KBM-7 (cell line): ENCODE results near the gene RAP1A.
"Not testable (repeated sequence)": the region's sequence is repeated elsewhere in the genome, so short reads cannot be mapped to it uniquely, and the experiment has no call there.

Experiments used
- DNase-seq: peaks from one replicate; pipeline ENCODE4 v3.0.0-alpha.2; 2015
- in situ Hi-C: fragments of 300-500 bp; cut with MboI; formaldehyde crosslinking; loops from 2 replicates; pipeline ENCODE4 v1.14.3; 2020; ENCODE audit warnings: low sequenced_read_pairs, low pct_unique_long_range_greater_than_20kb, mixed read lengths

RAP1A gene

GRCh38 chr1:111621050-111621449 lies 1.5 kb downstream of the RAP1A start:
- DNase-seq: peak; percentile 36
- in situ Hi-C loops: no loop called here

DNA sequence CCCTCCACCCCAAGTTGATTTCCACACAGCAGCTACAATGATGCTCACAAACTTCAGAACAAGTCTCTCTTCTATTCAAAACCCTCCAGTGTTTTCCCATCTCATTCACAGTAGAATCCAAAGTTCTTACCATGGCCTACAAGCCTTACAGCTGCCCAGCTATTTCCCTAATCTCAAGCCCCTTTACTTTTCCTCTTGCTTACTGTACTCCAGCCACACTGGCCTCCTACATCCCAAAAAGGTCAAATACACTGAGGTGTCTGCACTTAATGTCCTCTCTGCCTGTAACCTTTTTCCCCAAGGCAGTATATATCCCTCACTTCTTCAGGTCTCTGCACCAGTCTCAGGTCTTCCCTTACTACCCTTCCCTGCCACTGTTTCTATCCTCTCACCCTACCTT lies 2.6 kb downstream of the RAP1A start:
- no peak for DNase-seq
- in situ Hi-C loops: no loop called here

GRCh38 chr1:111624382-111624781 lies 4.8 kb downstream of the RAP1A start:
- DNase-seq: no peak
- in situ Hi-C loops: no loop called here

GRCh38 chr1:111625276-111625675 lies 5.7 kb downstream of the RAP1A start:
- DNase-seq: no peak
- in situ Hi-C loops: no loop called here

DNA sequence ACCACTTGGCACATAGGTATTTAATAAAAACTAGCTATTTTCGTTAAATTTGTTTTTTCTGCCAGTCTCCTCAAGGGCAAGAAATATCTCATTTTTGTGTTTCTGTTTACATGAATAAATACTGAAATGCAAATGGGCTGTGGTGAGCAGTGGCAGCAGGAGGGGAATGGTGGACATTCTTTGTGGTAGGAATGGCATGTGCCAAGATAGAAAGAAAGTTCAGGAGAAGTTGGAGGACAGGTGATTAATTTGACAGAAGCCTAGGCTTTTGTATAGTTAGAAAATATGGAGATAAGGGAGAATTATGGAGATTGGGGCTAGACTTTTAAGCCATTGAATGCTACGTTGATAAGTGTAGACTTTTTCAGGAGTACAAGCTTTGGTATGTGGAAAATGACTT lies 8.6 kb downstream of the RAP1A start:
- DNase-seq: no peak
- in situ Hi-C loops: no loop called here

DNA sequence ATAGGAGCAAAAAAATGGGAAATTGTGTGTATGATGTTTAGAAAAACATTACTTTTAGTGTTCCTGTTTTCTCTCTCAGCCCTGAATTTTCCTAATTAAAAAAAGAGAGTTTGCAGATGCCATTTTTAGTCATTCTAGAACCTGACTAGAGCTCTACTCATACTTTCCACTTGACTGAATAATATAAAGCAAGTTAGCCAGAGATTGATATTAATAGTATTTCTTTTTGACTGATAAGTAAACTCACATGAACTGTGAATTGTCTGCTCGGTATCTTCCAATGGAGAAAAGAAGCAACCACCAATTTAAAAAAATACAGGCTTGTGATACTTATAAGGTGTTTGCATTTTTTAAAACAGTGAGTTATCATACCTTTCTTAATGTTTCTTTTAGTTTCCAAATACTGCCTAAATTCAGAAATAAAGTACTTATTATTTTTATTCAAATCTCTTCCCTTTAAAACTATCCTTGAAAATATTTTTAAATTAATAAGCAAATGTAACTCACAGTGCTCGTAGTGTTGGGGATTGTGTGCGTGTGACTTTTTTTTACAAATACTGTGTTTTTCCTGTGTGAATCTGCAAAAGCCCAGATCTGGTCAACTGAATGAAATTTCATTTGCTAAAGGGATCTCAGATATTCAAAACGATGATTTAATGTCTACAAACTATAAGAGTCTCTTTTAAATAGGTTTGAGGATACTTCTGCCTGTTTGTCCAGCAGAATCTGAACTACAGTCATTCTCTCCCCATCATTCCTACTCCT lies 9.8 kb downstream of the RAP1A start:
- DNase-seq: no peak
- in situ Hi-C loops: no loop called here

DNA sequence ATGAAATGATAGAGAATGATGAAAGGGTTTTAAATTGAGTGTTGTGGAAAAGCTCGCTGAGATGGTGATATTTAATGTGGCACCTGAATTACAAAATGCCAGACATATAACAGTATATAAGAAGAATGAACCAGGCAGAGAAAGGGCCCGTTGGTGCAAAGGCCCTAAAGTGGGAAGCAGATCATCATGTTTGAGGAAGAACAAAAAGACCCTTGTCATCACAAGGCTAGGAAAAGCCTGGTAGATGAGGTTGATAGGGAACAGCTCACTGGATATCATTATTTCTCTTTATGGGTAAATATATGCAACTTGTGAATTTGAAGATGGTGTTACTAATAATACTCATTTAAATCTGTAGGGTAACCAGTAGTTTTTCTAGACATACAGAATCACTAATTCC lies 11.0 kb downstream of the RAP1A start:
- in situ Hi-C loops: no loop called here

GRCh38 chr1:111631502-111631901 lies 11.9 kb downstream of the RAP1A start:
- in situ Hi-C loops: no loop called here
- DNase-seq: no peak

More for the DNA sequence above, 11.0 kb downstream of the RAP1A start:
- no peak for DNase-seq

DNA sequence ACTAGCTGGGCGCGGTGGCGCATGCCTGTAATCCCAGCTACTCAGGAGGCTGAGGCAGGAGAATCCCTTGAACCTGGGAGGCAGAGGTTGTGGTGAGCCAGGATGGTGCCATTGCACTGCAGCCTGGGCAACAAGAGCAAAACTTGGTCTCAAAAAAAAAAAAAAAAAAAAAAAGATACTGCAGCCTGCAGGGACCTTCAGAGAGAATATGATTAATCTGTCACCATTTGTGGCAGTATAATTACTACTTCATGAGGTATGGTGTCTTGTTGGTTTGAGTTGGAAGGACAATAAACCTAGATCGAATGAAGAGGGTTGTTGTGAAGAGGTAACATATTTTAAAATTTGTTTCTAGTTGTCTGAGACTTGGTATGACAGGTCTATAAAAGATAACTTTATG lies 13.2 kb downstream of the RAP1A start:
- in situ Hi-C loops, DNase-seq: not testable (repeated sequence)

DNA sequence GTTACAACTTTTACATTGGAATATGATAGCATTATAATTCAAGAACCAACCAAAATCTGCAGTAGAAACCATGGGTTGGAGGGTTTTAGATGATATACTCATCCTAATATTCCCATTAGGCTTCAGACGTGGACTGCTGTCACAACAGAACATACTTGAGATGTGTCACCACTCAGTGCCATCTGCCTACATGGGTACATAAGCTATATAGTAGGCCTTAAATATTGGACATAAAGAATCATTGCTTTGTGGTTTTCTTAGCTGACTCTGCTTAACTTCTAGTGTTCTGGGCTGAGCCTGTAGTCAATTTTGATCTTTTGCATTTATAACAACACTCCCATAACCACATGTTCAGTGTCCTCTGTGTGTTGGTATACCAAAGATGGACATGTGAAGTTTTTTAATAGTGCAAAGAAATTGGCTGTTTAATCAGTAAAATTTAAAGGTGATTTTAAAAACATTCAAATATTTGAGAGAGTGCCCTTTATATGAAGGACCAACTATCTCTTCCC lies 14.2 kb downstream of the RAP1A start:
- in situ Hi-C loops: no loop called here
- DNase-seq: no peak

- no peak for DNase-seq
- in situ Hi-C loops: no loop called here
These were observed 15.9 kb downstream of the RAP1A start for GRCh38 chr1:111635324-111636009.

DNA sequence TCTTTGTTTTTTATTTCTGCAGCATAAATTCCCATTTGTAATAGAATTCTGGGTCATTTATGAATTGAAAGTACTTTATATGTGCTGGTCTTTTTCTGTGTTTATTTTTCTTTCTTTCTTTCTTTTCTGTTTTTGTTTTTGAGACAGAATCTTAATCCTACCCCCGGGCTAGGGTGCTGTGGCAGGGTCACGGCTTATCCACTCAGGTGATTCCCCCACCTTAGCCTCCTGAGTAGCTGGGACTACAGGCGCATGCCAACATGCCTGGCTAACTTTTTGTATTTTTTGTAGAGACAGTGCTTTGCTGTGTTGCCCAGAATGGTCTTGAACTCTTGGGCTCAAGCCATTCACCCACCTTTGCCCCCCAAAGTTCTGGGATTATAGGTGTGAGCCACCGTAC lies 18.7 kb downstream of the RAP1A start:
- in situ Hi-C loops: no loop called here
- no peak for DNase-seq

GRCh38 chr1:111639602-111640198 lies 20.1 kb downstream of the RAP1A start:
- in situ Hi-C loops: no loop called here
- DNase-seq: no peak

DNA sequence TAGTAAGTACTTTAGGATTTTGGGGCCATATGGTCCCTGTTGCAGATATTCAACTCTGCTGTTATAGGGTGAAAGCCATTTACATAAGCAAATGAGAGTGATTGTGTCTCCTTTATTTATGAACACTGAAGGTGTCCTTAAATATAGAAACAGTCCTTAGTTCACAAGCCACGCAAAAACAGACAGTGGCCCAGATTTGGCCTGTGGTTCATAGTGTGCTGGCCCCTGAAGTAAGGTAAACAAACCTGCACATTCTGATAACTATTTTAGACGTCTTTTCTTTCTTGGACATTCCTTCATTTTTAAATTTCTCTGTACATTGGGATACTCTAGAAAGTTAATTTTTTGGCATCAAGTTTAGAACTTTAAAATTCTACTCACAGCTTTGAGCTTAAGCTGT lies 23.5 kb downstream of the RAP1A start:
- in situ Hi-C loops: no loop called here
- DNase-seq: no peak

DNA sequence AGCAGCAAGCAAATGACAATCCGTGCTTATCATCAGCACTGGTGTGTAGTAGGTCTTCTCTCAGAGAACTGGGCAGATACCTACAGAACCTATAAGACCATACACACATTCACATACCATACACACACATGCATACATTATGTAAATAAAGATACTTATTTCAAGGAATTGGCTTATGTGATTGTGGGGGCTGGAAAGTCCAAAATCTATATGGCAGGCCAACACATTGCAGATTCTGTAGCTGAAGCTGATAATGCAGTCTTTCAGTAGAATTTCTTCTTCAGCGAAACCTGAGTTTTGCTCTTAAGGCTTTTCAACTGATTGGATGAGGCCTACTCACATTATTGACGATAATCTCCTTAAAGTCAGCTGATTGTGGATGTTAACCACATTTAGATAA lies 24.1 kb downstream of the RAP1A start:
- no peak for DNase-seq
- in situ Hi-C loops: no loop called here

DNA sequence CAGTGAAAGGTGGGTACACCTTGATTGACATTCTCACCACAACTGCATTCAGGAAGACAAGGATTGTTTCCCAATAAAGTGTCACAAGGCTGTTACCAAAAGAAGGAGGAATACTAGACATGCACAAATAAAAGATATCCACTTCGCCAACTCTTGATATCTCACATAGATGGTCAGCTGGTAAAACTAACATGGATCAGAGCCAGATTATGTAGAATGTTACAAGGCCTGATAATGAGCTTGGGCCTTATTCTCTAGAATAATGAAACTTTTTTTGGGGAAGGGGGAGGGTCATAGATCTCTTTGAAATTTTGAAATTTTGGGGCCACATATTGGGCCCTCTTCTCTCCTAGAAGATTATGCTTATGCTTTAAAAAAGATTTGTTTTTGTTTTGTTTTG lies 24.9 kb downstream of the RAP1A start:
- no peak for DNase-seq
- in situ Hi-C loops: no loop called here

DNA sequence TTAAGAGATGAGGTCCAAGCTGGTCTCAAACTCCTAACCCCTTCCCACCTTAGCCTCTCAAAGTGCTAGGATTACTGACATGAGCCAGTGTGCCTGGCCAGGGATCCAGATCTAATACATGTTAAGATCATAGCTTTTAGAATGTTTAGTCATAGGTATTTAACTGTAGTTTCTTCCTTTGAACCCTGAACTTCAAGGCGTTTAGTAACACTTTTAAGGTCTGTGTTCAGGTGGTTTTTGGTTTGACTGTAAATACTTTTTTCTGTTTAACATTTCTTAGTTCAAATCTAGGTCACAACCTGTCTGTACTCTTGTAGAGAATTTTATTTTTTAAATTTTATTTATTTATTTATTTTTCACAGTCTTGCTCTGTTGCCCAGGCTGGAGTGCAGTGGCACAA lies 28.1 kb downstream of the RAP1A start:
- in situ Hi-C loops: no loop called here
- no peak for DNase-seq

DNA sequence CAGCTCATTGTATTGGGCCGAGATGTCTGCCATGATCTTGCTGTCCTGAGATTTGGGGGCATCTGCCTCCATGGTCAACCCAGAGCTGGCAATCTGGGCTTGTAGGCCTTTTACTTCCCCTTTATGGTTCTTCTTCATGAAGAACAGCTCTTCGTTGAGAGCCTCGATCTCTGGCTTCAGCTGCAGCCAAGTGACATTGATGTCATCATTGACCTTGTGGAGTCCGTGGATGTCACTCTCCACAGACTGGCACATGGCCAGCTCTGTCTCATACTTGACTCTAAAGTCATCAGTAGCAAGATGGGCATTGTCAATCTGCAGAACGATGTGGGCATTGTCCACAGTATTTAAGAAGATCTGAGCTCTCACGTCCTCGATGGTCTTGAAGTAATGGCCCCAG lies 29.2 kb downstream of the RAP1A start:
- no peak for DNase-seq
- in situ Hi-C loops: no loop called here

- in situ Hi-C loops: no loop called here
- DNase-seq: no peak
These were observed 29.6 kb downstream of the RAP1A start for GRCh38 chr1:111649227-111649626.

GRCh38 chr1:111649648-111650047 lies 30.1 kb downstream of the RAP1A start:
- DNase-seq: no peak
- in situ Hi-C loops: no loop called here
